ENCODE data around the gene RGS19. TPM values are rescaled to one million over a fixed set of nuclear protein-coding genes. Genes with fewer than 3 reads are reported as not detected.

The RGS19 gene
- polyA plus RNA-seq, 1 of the 3 experiments (the other 2 are of a cell fraction), result 20.5 TPM

DNA sequence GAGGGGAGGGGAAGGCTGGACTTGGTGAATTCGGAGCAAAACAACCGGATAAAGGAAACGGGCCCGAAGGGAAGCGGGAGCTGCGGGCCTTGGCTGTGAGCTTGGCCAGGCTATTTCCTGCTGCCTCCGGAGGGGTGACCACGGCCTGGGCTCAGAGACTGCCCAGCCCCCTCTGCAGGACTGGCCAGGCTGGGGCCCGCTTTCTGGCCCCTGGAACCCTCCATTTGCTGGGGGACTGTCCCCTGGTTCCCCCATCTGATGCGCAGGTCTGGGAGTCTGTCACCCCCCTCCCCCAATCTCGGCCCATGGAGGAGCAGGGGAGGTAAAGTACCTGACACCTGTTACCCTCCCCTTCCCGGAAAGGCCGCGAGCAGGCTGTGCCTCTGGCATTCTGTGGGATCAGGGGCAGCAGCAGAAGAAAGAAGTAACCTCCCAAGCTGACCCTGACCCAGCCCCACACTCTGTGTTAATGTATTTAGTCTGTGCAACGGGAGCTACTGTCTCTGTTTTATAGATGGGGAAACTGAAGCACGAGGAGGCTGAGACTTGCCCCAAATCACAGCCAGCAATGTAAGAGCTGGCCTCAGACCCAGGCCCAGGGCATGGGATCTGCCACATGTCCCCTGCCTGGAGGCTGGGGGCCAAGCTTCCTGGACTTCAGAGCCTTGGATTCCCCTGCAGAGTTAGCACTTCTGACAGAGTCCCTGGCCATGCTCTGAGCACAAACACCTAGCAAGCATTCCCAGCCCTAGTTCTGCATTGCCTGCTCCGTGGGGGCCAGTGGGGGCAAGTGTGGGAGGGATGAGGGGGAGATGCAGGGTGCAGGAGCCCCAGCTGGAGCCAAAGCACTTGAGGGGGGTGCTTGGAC lies 39.8 kb downstream of the RGS19 start:
- no peak for DNase-seq
- 18% methylated on average over 10 of the region's 17 CpGs for WGBS (ENCODE audit: low lambda C conversion rate)
- peak overlapping the region; percentile 82; the same call in 1 of the 2 replicates for H3K4me2 ChIP-seq

DNA sequence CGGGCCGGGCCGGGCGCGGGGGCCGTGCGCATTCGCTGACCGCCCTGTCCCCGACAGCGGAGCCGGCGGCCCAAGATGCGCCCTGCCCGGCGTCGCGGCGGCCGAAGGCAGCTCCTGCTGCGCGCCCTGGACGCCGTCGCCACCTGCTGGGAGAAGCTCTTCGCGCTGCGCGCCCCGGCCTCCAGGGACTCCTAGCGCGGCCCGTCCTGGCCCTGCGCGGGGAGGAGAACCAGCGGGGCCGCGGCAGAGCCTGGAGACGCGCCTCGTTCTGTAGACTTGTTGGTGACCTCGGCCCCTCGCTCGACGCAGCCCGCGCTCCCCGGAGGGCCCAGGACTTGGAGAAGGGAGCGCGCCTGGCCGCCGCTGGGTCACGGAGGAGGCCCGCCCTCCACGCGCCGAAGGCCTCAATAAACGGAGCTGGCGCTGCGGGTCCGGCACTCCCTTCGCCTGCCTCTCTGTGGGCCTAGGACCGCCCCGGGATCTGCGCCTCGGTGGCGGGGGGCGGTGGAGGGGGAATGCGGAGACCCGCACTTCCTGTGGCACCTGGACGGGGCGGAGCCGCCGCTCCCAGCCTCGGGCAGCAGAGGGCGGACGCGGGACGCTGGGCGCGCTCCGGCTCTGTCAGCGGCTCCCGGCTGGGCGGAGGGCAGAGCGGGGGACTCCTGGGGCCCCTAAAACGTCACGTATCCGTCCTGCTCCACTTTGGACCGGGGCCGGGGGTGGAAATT lies 40.6 kb downstream of the RGS19 start:
- no peak overlapping the region for H3K9ac ChIP-seq
- H3K27me3 ChIP-seq (ENCODE audit: insufficient read depth), result no peaks in the 10 kb centered on the region
- H3K4me3 ChIP-seq (ENCODE audit: low read depth in 2 of 2, low read length in 1 of 2), result peak overlapping the region; percentile 42 to 57
- no peaks in the 10 kb centered on the region for H3K9me3 ChIP-seq
- H3K27ac ChIP-seq (ENCODE audit: low read depth in 2 of 2, low read length in 1 of 2), result no peak overlapping the region
- 0 out of 2 replicates have a peak, but pooled peaks cover 10% of the 10 kb centered on the region for H4K20me1 ChIP-seq (ENCODE audit: insufficient read depth)
- H3K79me2 ChIP-seq (ENCODE audit: insufficient read depth), result no peaks in the 10 kb centered on the region
- CTCF ChIA-PET, result interaction anchor here (0.6 to 7.7 kb wide), 53 partner anchors 8 to 514 kb away, joined by 3 to 85 read pairs (median 4); partner anchors contain the start of genes LKAAEAR1, OPRL1, PRPF6 and RGS19
- TF ChIP-seq JUND (IDR thresholded peaks at IDR 0.05), result no peak
- TF ChIP-seq CHD2 (IDR thresholded peaks at IDR 0.05; ENCODE audit: low read length, partially characterized antibody), result no peak
- TF ChIP-seq, protein P1, sequence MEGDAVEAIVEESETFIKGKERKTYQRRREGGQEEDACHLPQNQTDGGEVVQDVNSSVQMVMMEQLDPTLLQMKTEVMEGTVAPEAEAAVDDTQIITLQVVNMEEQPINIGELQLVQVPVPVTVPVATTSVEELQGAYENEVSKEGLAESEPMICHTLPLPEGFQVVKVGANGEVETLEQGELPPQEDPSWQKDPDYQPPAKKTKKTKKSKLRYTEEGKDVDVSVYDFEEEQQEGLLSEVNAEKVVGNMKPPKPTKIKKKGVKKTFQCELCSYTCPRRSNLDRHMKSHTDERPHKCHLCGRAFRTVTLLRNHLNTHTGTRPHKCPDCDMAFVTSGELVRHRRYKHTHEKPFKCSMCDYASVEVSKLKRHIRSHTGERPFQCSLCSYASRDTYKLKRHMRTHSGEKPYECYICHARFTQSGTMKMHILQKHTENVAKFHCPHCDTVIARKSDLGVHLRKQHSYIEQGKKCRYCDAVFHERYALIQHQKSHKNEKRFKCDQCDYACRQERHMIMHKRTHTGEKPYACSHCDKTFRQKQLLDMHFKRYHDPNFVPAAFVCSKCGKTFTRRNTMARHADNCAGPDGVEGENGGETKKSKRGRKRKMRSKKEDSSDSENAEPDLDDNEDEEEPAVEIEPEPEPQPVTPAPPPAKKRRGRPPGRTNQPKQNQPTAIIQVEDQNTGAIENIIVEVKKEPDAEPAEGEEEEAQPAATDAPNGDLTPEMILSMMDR (IDR thresholded peaks at IDR 0.05), result peak; percentile 65
- TF ChIP-seq, protein P2, sequence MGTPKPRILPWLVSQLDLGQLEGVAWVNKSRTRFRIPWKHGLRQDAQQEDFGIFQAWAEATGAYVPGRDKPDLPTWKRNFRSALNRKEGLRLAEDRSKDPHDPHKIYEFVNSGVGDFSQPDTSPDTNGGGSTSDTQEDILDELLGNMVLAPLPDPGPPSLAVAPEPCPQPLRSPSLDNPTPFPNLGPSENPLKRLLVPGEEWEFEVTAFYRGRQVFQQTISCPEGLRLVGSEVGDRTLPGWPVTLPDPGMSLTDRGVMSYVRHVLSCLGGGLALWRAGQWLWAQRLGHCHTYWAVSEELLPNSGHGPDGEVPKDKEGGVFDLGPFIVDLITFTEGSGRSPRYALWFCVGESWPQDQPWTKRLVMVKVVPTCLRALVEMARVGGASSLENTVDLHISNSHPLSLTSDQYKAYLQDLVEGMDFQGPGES (IDR thresholded peaks at IDR 0.05; ENCODE audit: low read depth, low read length), result no peak
- TF ChIP-seq, protein P3, sequence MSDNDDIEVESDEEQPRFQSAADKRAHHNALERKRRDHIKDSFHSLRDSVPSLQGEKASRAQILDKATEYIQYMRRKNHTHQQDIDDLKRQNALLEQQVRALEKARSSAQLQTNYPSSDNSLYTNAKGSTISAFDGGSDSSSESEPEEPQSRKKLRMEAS (IDR thresholded peaks at IDR 0.05; ENCODE audit: low read depth), result peak; percentile 77
- TF ChIP-seq EZH2phosphoT487 (IDR thresholded peaks at IDR 0.05; ENCODE audit: borderline replicate concordance, low read depth), result no peak
- TF ChIP-seq SMC3 (IDR thresholded peaks at IDR 0.05; ENCODE audit: low read depth, low read length), result peak; percentile 51
- TF ChIP-seq RAD21 (IDR thresholded peaks at IDR 0.05; ENCODE audit: low read length), result peak; percentile 57
- TF ChIP-seq NRF1 (IDR thresholded peaks at IDR 0.05; ENCODE audit: low read depth, low read length), result peak; percentile 36; the same call in 1 of the 2 replicates
- TF ChIP-seq FOXJ3 (CRISPR knock-in tag; IDR thresholded peaks at IDR 0.05), result no peak
- H3K4me2 ChIP-seq, result peak overlapping the region; percentile 82; the same call in 1 of the 2 replicates
- peaks cover under 1% of the 10 kb centered on the region for H3F3A ChIP-seq (replicated peaks; ENCODE audit: insufficient read depth)
- under 1% methylated on average over 31 of the region's 91 CpGs for WGBS (ENCODE audit: low lambda C conversion rate)
- peaks cover 0 to 13% of the 10 kb centered on the region in 2 experiments; a peak in 1 of 4 replicates for H3K4me1 ChIP-seq (ENCODE audit: control insufficient read depth in 1 of 2, insufficient read depth in 2 of 2, low read depth in 1 of 2, low read length in 1 of 2)
- POLR2A ChIA-PET, result interaction anchor here (0.9 to 3.6 kb wide), 2 partner anchors 57 to 502 kb away, joined by 3 to 18 read pairs; partner anchors contain the start of gene PRPF6
- H2AFZ ChIP-seq (ENCODE audit: low read depth), result 0 out of 2 replicates have a peak overlapping the region, but pooled peaks have one; percentile 72
- peaks cover 0 to 8% of the 10 kb centered on the region in 2 experiments for H3K36me3 ChIP-seq (replicated peaks in 1 of 2; ENCODE audit: control insufficient read depth in 1 of 2, insufficient read depth in 2 of 2, low read length in 1 of 2)
- no peaks in the 10 kb centered on the region for H3K9me2 ChIP-seq
- DNase-seq, result peak; percentile 92

More for the DNA sequence above, 39.8 kb downstream of the RGS19 start:
- H4K20me1 ChIP-seq (ENCODE audit: insufficient read depth), result 0 out of 2 replicates have a peak, but pooled peaks cover 8% of the 10 kb centered on the region
- no peak overlapping the region for H3K27ac ChIP-seq (ENCODE audit: low read depth in 2 of 2, low read length in 1 of 2)
- ChIA-PET CTCF (interaction anchor here (0.7 to 7.7 kb wide), 31 partner anchors 13 to 731 kb away, joined by 3 to 85 read pairs (median 6); partner anchors contain the start of genes LKAAEAR1, OPRL1, PRPF6 and RGS19), POLR2A (interaction anchor here (3.6 kb wide), 1 partner anchor 58 kb away, joined by 18 read pairs; the partner anchor contains the start of gene PRPF6)
- no peaks in the 10 kb centered on the region for H3K27me3 ChIP-seq (ENCODE audit: insufficient read depth)
- TF ChIP-seq TAF1 (IDR thresholded peaks at IDR 0.05; ENCODE audit: borderline replicate concordance, low read depth, low read length) (no peak), POLR2AphosphoS5 (IDR thresholded peaks at IDR 0.05; ENCODE audit: low read depth, low read length) (no peak), MEF2A (IDR thresholded peaks at IDR 0.05; ENCODE audit: borderline replicate concordance, low read depth) (no peak), NFIC (IDR thresholded peaks at IDR 0.05; ENCODE audit: borderline replicate concordance) (no peak), TEAD4 (IDR thresholded peaks at IDR 0.05; ENCODE audit: borderline replicate concordance, insufficient read depth) (no peak)
- TF ChIP-seq, protein P4, sequence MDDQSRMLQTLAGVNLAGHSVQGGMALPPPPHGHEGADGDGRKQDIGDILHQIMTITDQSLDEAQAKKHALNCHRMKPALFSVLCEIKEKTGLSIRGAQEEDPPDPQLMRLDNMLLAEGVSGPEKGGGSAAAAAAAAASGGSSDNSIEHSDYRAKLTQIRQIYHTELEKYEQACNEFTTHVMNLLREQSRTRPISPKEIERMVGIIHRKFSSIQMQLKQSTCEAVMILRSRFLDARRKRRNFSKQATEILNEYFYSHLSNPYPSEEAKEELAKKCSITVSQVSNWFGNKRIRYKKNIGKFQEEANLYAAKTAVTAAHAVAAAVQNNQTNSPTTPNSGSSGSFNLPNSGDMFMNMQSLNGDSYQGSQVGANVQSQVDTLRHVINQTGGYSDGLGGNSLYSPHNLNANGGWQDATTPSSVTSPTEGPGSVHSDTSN (IDR thresholded peaks at IDR 0.05), result no peak
- H2AFZ ChIP-seq (ENCODE audit: low read depth), result no peak overlapping the region
- peaks cover 0 to 8% of the 10 kb centered on the region in 2 experiments for H3K36me3 ChIP-seq (replicated peaks in 1 of 2; ENCODE audit: control insufficient read depth in 1 of 2, insufficient read depth in 2 of 2, low read length in 1 of 2)
- peaks cover 0 to 13% of the 10 kb centered on the region in 2 experiments; a peak in 1 of 4 replicates for H3K4me1 ChIP-seq (ENCODE audit: control insufficient read depth in 1 of 2, insufficient read depth in 2 of 2, low read depth in 1 of 2, low read length in 1 of 2)
- H3K9me3 ChIP-seq, result no peaks in the 10 kb centered on the region
- H3K4me3 ChIP-seq (ENCODE audit: low read depth in 2 of 2, low read length in 1 of 2), result peak overlapping the region; percentile 42 to 57
- H3K9ac ChIP-seq, result no peak overlapping the region
- H3K9me2 ChIP-seq, result no peaks in the 10 kb centered on the region
- peaks cover 9% of the 10 kb centered on the region for H3F3A ChIP-seq (replicated peaks; ENCODE audit: insufficient read depth)
- no peaks in the 10 kb centered on the region for H3K79me2 ChIP-seq (ENCODE audit: insufficient read depth)

Data from SK-N-SH (cell line).